NCI-H2227 (cell line): ENCODE data around the gene CLECL1.
"Not testable (repeated sequence)": the region's sequence is repeated elsewhere in the genome, so short reads cannot be mapped to it uniquely, and the experiment has no call there.

Experiments used
- DNase-seq: peaks from one replicate; lab custom pipeline; 2025; ENCODE audit not compliant: unreplicated experiment; lab: John Stamatoyannopoulos, UW

Gene CLECL1

GRCh38 chr12:9724023-9724422 is 8.9 kb downstream of the CLECL1 start:
- DNase-seq = no peak

GRCh38 chr12:9721394-9722092 is 11.4 kb downstream of the CLECL1 start:
- no peak for DNase-seq

- DNase-seq = no peak
Observed at GRCh38 chr12:9719790-9720189, 13.1 kb downstream of the CLECL1 start.

GRCh38 chr12:9718968-9719367 is 13.9 kb downstream of the CLECL1 start:
- no peak for DNase-seq

- no peak for DNase-seq
Observed at GRCh38 chr12:9717070-9717925, 15.6 kb downstream of the CLECL1 start.

GRCh38 chr12:9713032-9713558 is 19.8 kb downstream of the CLECL1 start:
- not testable (repeated sequence) for DNase-seq

- DNase-seq = no peak
Observed at GRCh38 chr12:9711664-9712063, 21.2 kb downstream of the CLECL1 start.

- DNase-seq = no peak
Observed at GRCh38 chr12:9710584-9711375, 22.1 kb downstream of the CLECL1 start.

- DNase-seq = no peak
Observed at GRCh38 chr12:9708853-9709252, 24.0 kb downstream of the CLECL1 start.

GRCh38 chr12:9707864-9708808 is 24.8 kb downstream of the CLECL1 start:
- DNase-seq = peak; percentile 47

- DNase-seq = no peak
Observed at GRCh38 chr12:9707356-9707755, 25.5 kb downstream of the CLECL1 start.

- DNase-seq = no peak
Observed at GRCh38 chr12:9706086-9706685, 26.7 kb downstream of the CLECL1 start.

- DNase-seq = not testable (repeated sequence)
Observed at GRCh38 chr12:9704561-9704960, 28.3 kb downstream of the CLECL1 start.

- no peak for DNase-seq
Observed at GRCh38 chr12:9702255-9702654, 30.6 kb downstream of the CLECL1 start.

- DNase-seq = no peak
Observed at GRCh38 chr12:9701380-9702154, 31.3 kb downstream of the CLECL1 start.

- DNase-seq = no peak
Observed at GRCh38 chr12:9700606-9700956, 32.3 kb downstream of the CLECL1 start.

GRCh38 chr12:9699898-9700605 is 32.8 kb downstream of the CLECL1 start:
- no peak for DNase-seq

- DNase-seq = no peak
Observed at GRCh38 chr12:9699269-9699897, 33.5 kb downstream of the CLECL1 start.
